Smooth muscle cell (in vitro differentiated cells): ENCODE results near the gene RNF214. TPM values are rescaled to one million over a fixed set of nuclear protein-coding genes. Genes with fewer than 3 reads are reported as not detected.

ENCODE experiments used
- DNase-seq: peaks from one replicate; lab custom pipeline; 2025; ENCODE audit not compliant: unreplicated experiment; lab: John Stamatoyannopoulos, UW
- H2AFZ ChIP-seq: fragments of 200-600 bp; sonication (generic); 2 replicates; pipeline ENCODE4 v1.6.0; 2016; ENCODE audit warnings: antibody characterized with exemption, low read depth, mild to moderate bottlenecking
- H3F3A ChIP-seq: fragments of 200-600 bp; sonication (generic); 2 replicates; pipeline ENCODE4 v1.6.0; 2017; ENCODE audit warnings: antibody characterized with exemption, low read depth
- H3K27ac ChIP-seq: fragments of 200-600 bp; sonication (generic); 2 replicates; pipeline ENCODE4 v1.5.1; 2016; ENCODE audit warnings: low read depth, mild to moderate bottlenecking
- H3K27me3 ChIP-seq: fragments of 200-600 bp; sonication (generic); 2 replicates; pipeline ENCODE4 v1.6.1; 2016; ENCODE audit warnings: low read depth, mild to moderate bottlenecking
- H3K36me3 ChIP-seq: fragments of 200-600 bp; sonication (generic); 2 replicates; pipeline ENCODE4 v1.5.1; 2016; ENCODE audit warnings: low read depth
- H3K4me1 ChIP-seq: fragments of 200-600 bp; sonication (generic); 2 replicates; pipeline ENCODE4 v1.5.1; 2016; ENCODE audit warnings: low read depth
- H3K4me2 ChIP-seq: fragments of 200-600 bp; sonication (generic); 2 replicates; pipeline ENCODE4 v1.6.0; 2016; ENCODE audit warnings: mild to moderate bottlenecking
- H3K4me3 ChIP-seq: fragments of 200-600 bp; sonication (generic); 2 replicates; pipeline ENCODE4 v1.5.1; 2016; ENCODE audit warnings: mild to moderate bottlenecking
- H3K79me2 ChIP-seq: fragments of 200-600 bp; sonication (generic); 2 replicates; pipeline ENCODE4 v1.6.0; 2016; ENCODE audit warnings: low read depth, mild to moderate bottlenecking
- H3K9ac ChIP-seq: fragments of 200-600 bp; sonication (generic); 2 replicates; pipeline ENCODE4 v1.6.0; 2016; ENCODE audit warnings: low read depth
- H3K9me3 ChIP-seq: fragments of 200-600 bp; sonication (generic); replicated peaks from 2 replicates; pipeline ENCODE4 v1.5.1; 2016; ENCODE audit warnings: low read depth
- H4K20me1 ChIP-seq: fragments of 200-600 bp; sonication (generic); 2 replicates; pipeline ENCODE4 v1.6.0; 2016; ENCODE audit warnings: low read depth
- CTCF ChIP-seq: fragments of 200-600 bp; sonication (generic); IDR thresholded peaks from 2 replicates; pipeline ENCODE4 v1.5.1; 2017; ENCODE audit warnings: borderline replicate concordance, mild to moderate bottlenecking, antibody characterized with exemption; ENCODE audit not compliant: insufficient read depth, poor library complexity, severe bottlenecking
- WGBS: methylation state at CpG from one replicate; pipeline ENCODE4 v1.1.7; 2016; ENCODE audit warnings: low lambda C conversion rate; 5-methylcytosine and 5-hydroxymethylcytosine counted together
- polyA plus RNA-seq: library from polyadenylated mRNA; unstranded; fragments of >200 nt; fragmentation: Nextera tagmentation; extraction: Ambion mirVana; gene quantifications from 2 replicates; pipeline ENCODE4 v1.2.1, GENCODE V29; 2016
- total RNA-seq: library from RNA; depleted of rRNA; stranded (reverse); fragments of >200 nt; gene quantifications from 2 replicates; pipeline ENCODE4 v1.2.3, GENCODE V29; 2014

The RNF214 gene
- total and polyA plus RNA-seq, 2 experiments from 2014 or later = 10.9 to 15.8 TPM

GRCh38 chr11:117238221-117238620 lies 5.8 kb downstream of the RNF214 start:
- no peak overlapping the region for H3K4me3 ChIP-seq
- no peak overlapping the region for H3K4me2 ChIP-seq
- peaks cover 3% of the 10 kb centered on the region for H3K4me1 ChIP-seq
- peak overlapping the region; percentile 97 for H3K27ac ChIP-seq
- H3K27me3 ChIP-seq = no peaks in the 10 kb centered on the region
- no peak overlapping the region for H3K9ac ChIP-seq
- peaks cover 7% of the 10 kb centered on the region for H3K36me3 ChIP-seq
- peaks cover 11% of the 10 kb centered on the region for H3F3A ChIP-seq
- no peak for TF ChIP-seq CTCF
- no peaks in the 10 kb centered on the region for H3K9me3 ChIP-seq
- H4K20me1 ChIP-seq = no peaks in the 10 kb centered on the region
- WGBS = 97% methylated on average over 5 of the region's 5 CpGs
- no peak for DNase-seq
- H3K79me2 ChIP-seq = peaks cover 13% of the 10 kb centered on the region
- no peak overlapping the region for H2AFZ ChIP-seq

GRCh38 chr11:117239295-117239694 lies 6.8 kb downstream of the RNF214 start:
- Histone ChIP-seq H4K20me1 (no peaks in the 10 kb centered on the region), H3K27ac (peak overlapping the region; percentile 97), H3K27me3 (no peaks in the 10 kb centered on the region), H3F3A (peaks cover 11% of the 10 kb centered on the region), H3K4me1 (no peaks in the 10 kb centered on the region), H3K9me3 (no peaks in the 10 kb centered on the region), H3K4me3 (no peak overlapping the region), H3K9ac (peak overlapping the region; percentile 75), H3K36me3 (peaks cover 7% of the 10 kb centered on the region), H2AFZ (no peak overlapping the region), H3K79me2 (peaks cover 5% of the 10 kb centered on the region), H3K4me2 (peak overlapping the region; percentile 54)
- no peak for DNase-seq
- 27% methylated on average over 6 of the region's 6 CpGs for WGBS
- peak; percentile 23 for TF ChIP-seq CTCF

- Histone ChIP-seq H3K27ac (no peak overlapping the region), H3K27me3 (no peaks in the 10 kb centered on the region), H3K4me2 (no peak overlapping the region), H4K20me1 (no peaks in the 10 kb centered on the region), H3K4me3 (no peak overlapping the region), H3K9me3 (no peaks in the 10 kb centered on the region), H3F3A (no peaks in the 10 kb centered on the region), H3K36me3 (no peaks in the 10 kb centered on the region), H3K9ac (no peak overlapping the region), H2AFZ (no peak overlapping the region), H3K4me1 (no peaks in the 10 kb centered on the region), H3K79me2 (no peaks in the 10 kb centered on the region)
- no peak for DNase-seq
- no peak for TF ChIP-seq CTCF
- 96% methylated on average over 4 of the region's 4 CpGs for WGBS
Measured at GRCh38 chr11:117248341-117248740, 15.9 kb downstream of the RNF214 start.

- Histone ChIP-seq H3K4me2 (no peak overlapping the region), H3K36me3 (no peaks in the 10 kb centered on the region), H3K4me1 (no peaks in the 10 kb centered on the region), H2AFZ (no peak overlapping the region), H3K27ac (no peak overlapping the region), H3K9ac (no peak overlapping the region), H3K4me3 (no peak overlapping the region), H4K20me1 (no peaks in the 10 kb centered on the region), H3K79me2 (no peaks in the 10 kb centered on the region), H3K27me3 (no peaks in the 10 kb centered on the region), H3F3A (no peaks in the 10 kb centered on the region), H3K9me3 (no peaks in the 10 kb centered on the region)
- WGBS = 93% methylated on average over 4 of the region's 4 CpGs
- no peak for TF ChIP-seq CTCF
- DNase-seq = no peak
Measured at GRCh38 chr11:117249571-117249970, 17.1 kb downstream of the RNF214 start.
